T-helper 2 cell (primary cell): Measurements from ENCODE around the gene SF3B4.
A peak's percentile ranks its signal among the peaks of the same experiment; 100 is the strongest.
"Not testable (repeated sequence)": the region's sequence is repeated elsewhere in the genome, so short reads cannot be mapped to it uniquely, and the experiment has no call there.

Experiments
- DNase-seq, 5 experiments: peaks; one replicate each; pipeline versions ENCODE4 v3.0.0 to v3.0.0-alpha.2; 2012 to 2022
- total RNA-seq, 2 donors: gene quantifications; one replicate each; lab custom pipeline; 2026; lab: John Stamatoyannopoulos, UW

The SF3B4 gene
- total RNA-seq: 18.2 to 21.5 reads per million in 2 donors

- DNase-seq: peak; percentile 88 to 98 (median 93)
Measured at GRCh38 chr1:149927563-149928400, at the start of gene SF3B4. SF3B4 (minus strand) TSS chr1:149927803; CDS start chr1:149927759, 44 bp downstream.

GRCh38 chr1:149977345-149977744 is 49.7 kb upstream of the SF3B4 start:
- DNase-seq: no peak

- no peak for DNase-seq
Measured at GRCh38 chr1:149972547-149972946, 44.9 kb upstream of the SF3B4 start.

- DNase-seq: no peak
Measured at GRCh38 chr1:149967646-149968045, 40.0 kb upstream of the SF3B4 start.

GRCh38 chr1:149967041-149967440 is 39.4 kb upstream of the SF3B4 start:
- no peak for DNase-seq

GRCh38 chr1:149966405-149966804 is 38.8 kb upstream of the SF3B4 start:
- DNase-seq: no peak

GRCh38 chr1:149965440-149965839 is 37.8 kb upstream of the SF3B4 start:
- peak in 1 of 5 experiments; percentile 87 for DNase-seq

GRCh38 chr1:149963358-149963757 is 35.8 kb upstream of the SF3B4 start:
- DNase-seq: no peak

- DNase-seq: no peak
Measured at GRCh38 chr1:149962736-149963135, 35.1 kb upstream of the SF3B4 start.

- peak in 3 of 5 experiments; percentile 17 to 77 (median 20) for DNase-seq
Measured at GRCh38 chr1:149962039-149962647, 34.5 kb upstream of the SF3B4 start.

GRCh38 chr1:149957548-149957947 is 29.9 kb upstream of the SF3B4 start:
- DNase-seq: not testable (repeated sequence)

GRCh38 chr1:149949911-149950310 is 22.3 kb upstream of the SF3B4 start:
- DNase-seq: no peak

- DNase-seq: no peak
Measured at GRCh38 chr1:149945206-149945605, 17.6 kb upstream of the SF3B4 start.

GRCh38 chr1:149942885-149943284 is 15.3 kb upstream of the SF3B4 start:
- no peak for DNase-seq

- no peak for DNase-seq
Measured at GRCh38 chr1:149942207-149942606, 14.6 kb upstream of the SF3B4 start.

- DNase-seq: no peak
Measured at GRCh38 chr1:149940427-149940826, 12.8 kb upstream of the SF3B4 start.

GRCh38 chr1:149938668-149939003 is 11.0 kb upstream of the SF3B4 start:
- not testable (repeated sequence) for DNase-seq

GRCh38 chr1:149937759-149938158 is 10.2 kb upstream of the SF3B4 start:
- DNase-seq: no peak

- no peak for DNase-seq
Measured at GRCh38 chr1:149936992-149937705, 9.5 kb upstream of the SF3B4 start.

GRCh38 chr1:149936170-149936991 is 8.8 kb upstream of the SF3B4 start, which contains the start of gene MTMR11:
MTMR11 (minus strand) TSS chr1:149936879; CDS start chr1:149936647, 232 bp downstream.
- no peak for DNase-seq

GRCh38 chr1:149934356-149934755 is 6.8 kb upstream of the SF3B4 start:
- DNase-seq: no peak

GRCh38 chr1:149933208-149933607 is 5.6 kb upstream of the SF3B4 start:
- no peak for DNase-seq
